ENCODE data around the gene TMIGD3.

DNA sequence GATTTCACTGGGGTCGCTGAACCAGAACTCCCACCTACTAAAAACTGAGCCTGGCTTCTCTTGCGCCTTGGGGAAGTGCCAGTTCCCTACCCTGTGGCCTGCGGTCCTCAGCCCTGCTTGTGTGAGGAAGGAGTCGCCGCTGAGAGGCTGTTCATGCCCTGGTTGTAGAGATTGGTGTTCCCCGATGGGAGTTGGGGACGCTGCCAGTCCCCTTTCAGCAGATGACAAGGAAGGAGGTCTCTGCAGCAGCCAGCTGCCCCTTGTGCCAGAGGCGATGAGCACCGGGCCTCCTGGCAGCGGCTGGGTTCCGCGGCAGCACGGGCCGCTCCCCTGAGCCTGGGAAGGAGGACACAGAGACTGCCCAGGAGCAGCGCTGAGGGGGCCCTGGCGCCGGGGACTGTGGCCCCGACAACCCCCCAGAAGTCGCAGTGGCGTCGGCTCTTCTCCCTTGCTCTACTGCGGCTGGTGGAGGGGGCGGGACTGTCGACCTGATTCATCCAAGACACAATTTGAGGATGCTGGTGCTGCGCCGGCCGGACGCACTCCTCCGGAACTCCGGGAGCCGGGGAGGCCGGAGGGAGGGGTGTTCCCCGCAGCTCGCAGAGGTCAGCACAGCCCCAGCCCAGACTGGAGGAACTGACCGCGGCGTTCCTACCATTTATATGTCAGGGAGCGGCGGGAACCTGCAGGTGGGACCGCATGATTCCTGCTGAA, 12.0 kb upstream of the TMIGD3 start:
- no peak for TF ChIP-seq POLR2A (IDR thresholded peaks at IDR 0.05)
- TF ChIP-seq POLR2AphosphoS5 (IDR thresholded peaks at IDR 0.05), result no peak

All from prostate gland (tissue), 1 donor.